H1 (cell line): Measurements from ENCODE around the gene DCBLD1. TPM values are rescaled to one million over a fixed set of nuclear protein-coding genes. Genes with fewer than 3 reads are reported as not detected.

Experiments used
- CTCF ChIA-PET: fragments of 300-600 bp; sonication (Branson Sonifier 250); formaldehyde crosslinking; loops from one replicate; lab custom pipeline; 2021; ENCODE audit not compliant: partially characterized antibody; lab: Charles Lee
- POLR2A ChIA-PET: fragments of 300-600 bp; sonication (Branson Sonifier 250); formaldehyde crosslinking; loops from one replicate; lab custom pipeline; 2021; ENCODE audit warnings: inconsistent platforms; ENCODE audit not compliant: partially characterized antibody; lab: Charles Lee
- DNase-seq, 2 experiments: peaks; one replicate each; pipeline versions ENCODE4 v3.0.0 to v3.0.0-alpha.2; 2010 to 2022; ENCODE audit warnings: low spot score in 2 of 2, low read depth in 1 of 2, mixed read lengths in 1 of 2
- FAIRE-seq: peaks from 2 replicates; lab custom pipeline; 2011; peaks lifted over from hg19 to GRCh38; lab: Jason Lieb, UNC
- H2AFZ ChIP-seq: 2 replicates; pipeline ENCODE4 v1.8.1; 2012; ENCODE audit warnings: low read length, inconsistent platforms
- H2AK5ac ChIP-seq: 2 replicates; pipeline ENCODE4 v1.6.1; 2013; ENCODE audit warnings: low read depth, low read length
- H2BK120ac ChIP-seq: replicated peaks from 2 replicates; pipeline ENCODE3; 2013; ENCODE audit warnings: low read depth, low read length, inconsistent platforms
- H2BK12ac ChIP-seq: 2 replicates; pipeline ENCODE4 v1.6.1; 2013; ENCODE audit warnings: low read depth, low read length
- H2BK15ac ChIP-seq: 2 replicates; pipeline ENCODE4 v1.6.1; 2013; ENCODE audit warnings: low read length
- H2BK20ac ChIP-seq: 2 replicates; pipeline ENCODE4 v1.6.1; 2013; ENCODE audit warnings: low read length
- H2BK5ac ChIP-seq: 2 replicates; pipeline ENCODE4 v1.6.1; 2013; ENCODE audit warnings: low read depth, low read length
- H3K14ac ChIP-seq: 2 replicates; pipeline ENCODE4 v1.6.1; 2013; ENCODE audit warnings: inconsistent platforms; ENCODE audit not compliant: insufficient read length
- H3K18ac ChIP-seq: 2 replicates; pipeline ENCODE4 v1.6.1; 2013; ENCODE audit warnings: low read length; ENCODE audit errors: extremely low read depth
- H3K23ac ChIP-seq: 2 replicates; pipeline ENCODE4 v1.6.1; 2013; ENCODE audit warnings: inconsistent platforms; ENCODE audit not compliant: insufficient read length
- H3K23me2 ChIP-seq: 2 replicates; pipeline ENCODE4 v1.6.1; 2013; ENCODE audit warnings: low read depth, low read length
- H3K27ac ChIP-seq: 2 replicates; pipeline ENCODE4 v1.6.1; 2011; ENCODE audit warnings: low read depth, low read length, inconsistent platforms
- H3K27me3 ChIP-seq, 4 experiments: replicated peaks in 1 of 4; 1 replicate in 1 of 4; 2 replicates in 3 of 4; pipeline versions ENCODE4 v1.6.1 to v1.8.1; 2011 to 2013; ENCODE audit warnings: low read length in 3 of 4, mild to moderate bottlenecking in 3 of 4, inconsistent platforms in 2 of 4, mixed read lengths in 2 of 4, moderate library complexity in 1 of 4; ENCODE audit not compliant: control insufficient read depth in 3 of 4, insufficient read depth in 3 of 4; ENCODE audit errors: extremely low read depth in 1 of 4
- H3K36me3 ChIP-seq, 4 experiments: 2 replicates each; pipeline versions ENCODE4 v1.6.1 to v1.8.1; 2011 to 2013; ENCODE audit warnings: mild to moderate bottlenecking in 4 of 4, low read length in 3 of 4, moderate library complexity in 2 of 4, control low read depth in 1 of 4, inconsistent platforms in 1 of 4; ENCODE audit not compliant: insufficient read depth in 4 of 4, control insufficient read depth in 2 of 4
- H3K4ac ChIP-seq: replicated peaks from 2 replicates; pipeline ENCODE3; 2013; ENCODE audit warnings: low read length, low read depth, mixed read lengths, inconsistent platforms; ENCODE audit not compliant: insufficient read length
- H3K4me1 ChIP-seq, 4 experiments: replicated peaks in 1 of 4; 1 replicate in 1 of 4; 2 replicates in 3 of 4; pipeline versions ENCODE4 v1.6.1 to v1.8.1; 2011 to 2013; ENCODE audit warnings: low read length in 3 of 4, inconsistent platforms in 2 of 4, mixed read lengths in 1 of 4; ENCODE audit not compliant: insufficient read depth in 4 of 4, control insufficient read depth in 3 of 4
- H3K4me2 ChIP-seq, 2 experiments: 2 replicates each; pipeline versions ENCODE4 v1.6.1 to v1.8.1; 2011 to 2013; ENCODE audit warnings: low read depth in 2 of 2, low read length in 2 of 2, control low read depth in 1 of 2, inconsistent platforms in 1 of 2, mild to moderate bottlenecking in 1 of 2; ENCODE audit not compliant: insufficient read depth in 1 of 2
- H3K4me3 ChIP-seq, 4 experiments: fragments of 200-600, 300-600 bp in 1 of 4; sonication (generic), shearing (Covaris generic), sonication (Bioruptor Twin) in 1 of 4; 2 replicates each; pipeline versions ENCODE4 v1.5.1 to v1.8.1; 2011 to 2016; ENCODE audit warnings: low read length in 4 of 4, low read depth in 3 of 4, control low read depth in 2 of 4, inconsistent platforms in 2 of 4, mild to moderate bottlenecking in 2 of 4, mixed read lengths in 1 of 4, moderate library complexity in 1 of 4; ENCODE audit not compliant: insufficient read depth in 2 of 4; ENCODE audit errors: extremely low read depth in 1 of 4
- H3K56ac ChIP-seq: replicated peaks from 2 replicates; pipeline ENCODE3; 2013; ENCODE audit warnings: low read depth, mild to moderate bottlenecking, mixed read lengths, low read length, inconsistent platforms; ENCODE audit not compliant: insufficient read length
- H3K79me1 ChIP-seq: 2 replicates; pipeline ENCODE4 v1.6.1; 2013; ENCODE audit warnings: low read depth, low read length, control low read depth
- H3K79me2 ChIP-seq, 2 experiments: 2 replicates each; pipeline versions ENCODE4 v1.6.1 to v1.8.1; 2012 to 2013; ENCODE audit warnings: low read length in 2 of 2, mild to moderate bottlenecking in 2 of 2, inconsistent platforms in 1 of 2; ENCODE audit not compliant: insufficient read depth in 2 of 2, control insufficient read depth in 1 of 2
- H3K9ac ChIP-seq, 4 experiments: replicated peaks in 1 of 4; 1 replicate in 1 of 4; 2 replicates in 3 of 4; pipeline versions ENCODE4 v1.6.1 to v1.8.1; 2011 to 2013; ENCODE audit warnings: low read depth in 3 of 4, low read length in 3 of 4, control low read depth in 2 of 4, mild to moderate bottlenecking in 2 of 4, moderate library complexity in 2 of 4, inconsistent platforms in 1 of 4; ENCODE audit errors: extremely low read depth in 1 of 4
- H3K9me3 ChIP-seq, 2 experiments: 2 replicates each; pipeline versions ENCODE4 v1.6.1 to v1.8.1; 2012 to 2013; ENCODE audit warnings: mild to moderate bottlenecking in 2 of 2, moderate library complexity in 2 of 2, control low read depth in 1 of 2, inconsistent platforms in 1 of 2, low read depth in 1 of 2, low read length in 1 of 2, mixed read lengths in 1 of 2; ENCODE audit not compliant: insufficient read depth in 2 of 2
- H4K20me1 ChIP-seq, 2 experiments: replicated peaks in 1 of 2; 2 replicates each; pipeline versions ENCODE3 to v1.8.1; 2011 to 2013; ENCODE audit warnings: inconsistent platforms in 2 of 2, low read length in 2 of 2, mild to moderate bottlenecking in 1 of 2; ENCODE audit not compliant: insufficient read depth in 2 of 2, control insufficient read depth in 1 of 2
- H4K5ac ChIP-seq: 2 replicates; pipeline ENCODE4 v1.6.1; 2013; ENCODE audit warnings: low read length, low read depth, mixed read lengths, inconsistent platforms; ENCODE audit not compliant: insufficient read length
- H4K8ac ChIP-seq: 2 replicates; pipeline ENCODE4 v1.8.0; 2013; ENCODE audit warnings: mild to moderate bottlenecking, moderate library complexity, low read length, inconsistent platforms; ENCODE audit not compliant: insufficient read depth; ENCODE audit errors: extremely low read depth
- H4K91ac ChIP-seq: replicated peaks from 2 replicates; pipeline ENCODE3; 2013; ENCODE audit warnings: low read length, mixed read lengths, inconsistent platforms; ENCODE audit not compliant: insufficient read length
- EP300 ChIP-seq, 2 experiments: IDR thresholded peaks; 1 replicate in 1 of 2; 2 replicates in 1 of 2; pipeline ENCODE4 v1.6.1; 2011 to 2012; ENCODE audit warnings: low read depth in 2 of 2, low read length in 2 of 2, mild to moderate bottlenecking in 2 of 2, borderline replicate concordance in 1 of 2, inconsistent platforms in 1 of 2, moderate library complexity in 1 of 2
- SIRT6 ChIP-seq: IDR thresholded peaks from one replicate; pipeline ENCODE4 v1.7.1; 2012; ENCODE audit warnings: low read length, inconsistent platforms
- SP1 ChIP-seq: IDR thresholded peaks from 2 replicates; pipeline ENCODE4 v1.6.1; 2011; ENCODE audit warnings: low read depth, low read length
- TAF7 ChIP-seq: optimal IDR thresholded peaks from 2 replicates; pipeline ENCODE3; 2011; ENCODE audit warnings: low read depth, mild to moderate bottlenecking, inconsistent platforms, low read length, moderate library complexity, borderline replicate concordance
- USF2 ChIP-seq: IDR thresholded peaks from 2 replicates; pipeline ENCODE4 v1.6.1; 2011; ENCODE audit warnings: low read length, improper control_type of control experiment
- WGBS, 2 experiments: shearing (Covaris generic) in 1 of 2; methylation state at CpG; one replicate each; pipeline versions ENCODE4 v1.1.6 to v1.1.7; 2013 to 2015; ENCODE audit warnings: low lambda C conversion rate in 2 of 2, mixed read lengths in 2 of 2, inconsistent platforms in 1 of 2, low coverage in 1 of 2, missing lambda C conversion rate in 1 of 2; ENCODE audit not compliant: insufficient replicate concordance in 2 of 2, insufficient coverage in 1 of 2, insufficient read length in 1 of 2; ENCODE audit errors: extremely low coverage in 1 of 2, missing lambda C conversion rate in 1 of 2; 5-methylcytosine and 5-hydroxymethylcytosine counted together
- polyA plus RNA-seq, 7 experiments: library from polyadenylated mRNA; depleted of rRNA in 3 of 7; stranded (reverse) in 5 of 7; unstranded in 2 of 7; fragments of >200 nt in 5 of 7; fragments of 200-250 nt in 2 of 7; gene quantifications; 1 replicate in 5 of 7; 2 replicates in 1 of 7; 4 replicates in 1 of 7; pipeline versions ENCODE4 v1.2.1 to v1.2.3, GENCODE V29; 2011 to 2013; ENCODE audit warnings: missing spikeins in 2 of 7, mixed read lengths in 2 of 7
- total RNA-seq: library from RNA; stranded (reverse); fragmentation: NEBNext Ultra II Directional; extraction: Animal tissue kit (Norgen Biotek cat#: 25700); gene quantifications from 2 replicates; pipeline ENCODE4 v1.2.1, GENCODE V29; 2021

Gene DCBLD1
- total and polyA plus RNA-seq, 2 of the 8 experiments (the other 6 are each of a cell fraction or from before 2014, with no cell fraction given) = 3.9 to 11.2 TPM

- Histone ChIP-seq H4K8ac (no peak overlapping the region), H3K18ac (no peak overlapping the region), H3K79me1 (no peaks in the 10 kb centered on the region), H3K4me2 (no peak overlapping the region), H3K9me3 (no peaks in the 10 kb centered on the region), H3K27me3 (no peaks in the 10 kb centered on the region), H2BK5ac (no peak overlapping the region), H3K36me3 (no peaks in the 10 kb centered on the region), H3K23me2 (no peaks in the 10 kb centered on the region), H2BK120ac (no peak overlapping the region), H2BK15ac (no peak overlapping the region), H3K14ac (no peak overlapping the region), H2AK5ac (no peak overlapping the region), H4K5ac (no peak overlapping the region), H3K27ac (no peak overlapping the region), H3K79me2 (no peaks in the 10 kb centered on the region), H3K56ac (no peak overlapping the region), H2BK20ac (no peak overlapping the region), H3K4me1 (no peaks in the 10 kb centered on the region), H3K4me3 (no peak overlapping the region), H3K9ac (no peak overlapping the region), H4K20me1 (no peaks in the 10 kb centered on the region), H4K91ac (no peak overlapping the region), H2BK12ac (no peak overlapping the region), H2AFZ (no peak overlapping the region), H3K4ac (no peak overlapping the region), H3K23ac (no peak overlapping the region)
- FAIRE-seq (no peak), DNase-seq (no peak)
- no peak for TF ChIP-seq TAF7
- no peak for TF ChIP-seq SP1
- no peak for TF ChIP-seq EP300 (IDR thresholded peaks at IDR 0.05; ENCODE audit: borderline replicate concordance in 1 of 2, low read depth in 2 of 2, low read length in 2 of 2)
- TF ChIP-seq USF2 = no peak
- no peak for TF ChIP-seq SIRT6
- WGBS, 2 experiments = 88% methylated on average over 4 of the region's 4 CpGs; no CpG with 5 or more reads in 1 of the 2 experiments
- ChIA-PET POLR2A (no interaction called here), CTCF (interaction anchor here (1.6 kb wide), 1 partner anchor 14 kb away, joined by 6 read pairs; no protein-coding TSS in a partner anchor)
Observed at GRCh38 chr6:117463762-117464665, 18.5 kb upstream of the DCBLD1 start.
